ENCODE data around the gene ANAPC2. TPM values are rescaled to one million over a fixed set of nuclear protein-coding genes. Genes with fewer than 3 reads are reported as not detected.

The ANAPC2 gene
- total RNA-seq, 1 experiment from 2014 or later, result 95.4 TPM

DNA sequence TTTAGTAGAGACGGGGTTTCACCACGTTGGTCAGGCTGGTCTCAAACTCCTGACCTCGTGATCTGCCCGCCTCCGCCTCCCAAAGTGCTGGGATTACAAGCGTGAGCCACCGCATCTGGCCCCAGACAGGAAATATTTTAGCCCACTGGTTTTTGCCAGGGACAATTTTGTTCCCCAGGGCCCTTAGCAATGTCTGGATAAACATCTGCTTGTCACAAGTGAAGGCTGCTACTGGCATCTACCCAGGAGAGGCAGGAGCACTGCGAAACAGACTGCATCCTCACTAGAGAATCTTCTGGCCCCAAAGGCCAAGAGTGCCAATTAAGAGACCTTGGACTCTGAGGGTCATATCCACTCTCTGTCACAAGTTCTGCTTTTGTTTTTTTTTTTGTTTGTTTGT, 14.6 kb upstream of the ANAPC2 start:
- Histone ChIP-seq H3K9me3 (ENCODE audit: insufficient read depth, low read depth) (no peaks in the 10 kb centered on the region), H3K27ac (no peak overlapping the region), H3K4me1 (replicated peaks; ENCODE audit: insufficient read depth) (peaks cover 44% of the 10 kb centered on the region), H3K79me2 (ENCODE audit: low read depth) (peaks cover 81% of the 10 kb centered on the region), H3F3A (ENCODE audit: insufficient read depth, low read depth) (peaks cover 32% of the 10 kb centered on the region; the same call in 1 of the 2 replicates), H4K20me1 (ENCODE audit: insufficient read depth) (peaks cover 12% of the 10 kb centered on the region), H3K4me3 (no peak overlapping the region), H3K4me2 (no peak overlapping the region), H3K9me2 (ENCODE audit: insufficient read depth) (no peaks in the 10 kb centered on the region), H2AFZ (no peak overlapping the region), H3K36me3 (ENCODE audit: low read depth) (no peaks in the 10 kb centered on the region), H3K27me3 (ENCODE audit: insufficient read depth, low read depth) (no peaks in the 10 kb centered on the region)
- CTCF ChIA-PET, result no interaction called here
- no peak for TF ChIP-seq CTCF (conservative IDR thresholded peaks at IDR 0.05)
- TF ChIP-seq EZH2 (IDR thresholded peaks at IDR 0.05; ENCODE audit: low read depth), result no peak
- POLR2A ChIA-PET (ENCODE audit: unreplicated experiment), result interaction anchor here (0.7 kb wide), 2 partner anchors 34 to 51 kb away, joined by 15 to 16 read pairs; no protein-coding TSS in a partner anchor
- BruUV-seq (replicated peaks), result no TSS peak
- intact Hi-C loops (cut with micrococcal nuclease; ENCODE audit: unreplicated experiment), result no loop called here
- DNase-seq, result no peak

GRCh38 chr9:137201205-137201868, 13.0 kb upstream of the ANAPC2 start:
- Histone ChIP-seq H3K27ac (no peak overlapping the region), H2AFZ (no peak overlapping the region), H3K27me3 (ENCODE audit: insufficient read depth, low read depth) (no peaks in the 10 kb centered on the region), H3K36me3 (ENCODE audit: low read depth) (no peaks in the 10 kb centered on the region), H4K20me1 (ENCODE audit: insufficient read depth) (peaks cover 28% of the 10 kb centered on the region), H3K4me2 (peak overlapping the region; percentile 98), H3K4me3 (peak overlapping the region; percentile 81), H3K79me2 (ENCODE audit: low read depth) (peaks cover 81% of the 10 kb centered on the region), H3K9me2 (ENCODE audit: insufficient read depth) (no peaks in the 10 kb centered on the region), H3K9me3 (ENCODE audit: insufficient read depth, low read depth) (no peaks in the 10 kb centered on the region), H3K4me1 (replicated peaks; ENCODE audit: insufficient read depth) (peaks cover 55% of the 10 kb centered on the region), H3F3A (ENCODE audit: insufficient read depth, low read depth) (peaks cover 36% of the 10 kb centered on the region; the same call in 1 of the 2 replicates)
- TF ChIP-seq EZH2 (IDR thresholded peaks at IDR 0.05; ENCODE audit: low read depth) (no peak), CTCF (conservative IDR thresholded peaks at IDR 0.05) (no peak)
- no TSS peak for BruUV-seq (replicated peaks)
- DNase-seq, result no peak
- ChIA-PET POLR2A (ENCODE audit: unreplicated experiment) (interaction anchor here (0.6 to 1.0 kb wide), 10 partner anchors 12 to 471 kb away, joined by 3 to 20 read pairs (median 5); partner anchors contain the start of genes ANAPC2, CYSRT1, RNF224 and SSNA1), CTCF (interaction anchor here (0.5 to 0.9 kb wide), 6 partner anchors 13 to 82 kb away, joined by 3 to 11 read pairs (median 6); partner anchors contain the start of genes ANAPC2, RNF224 and SSNA1)
- intact Hi-C loops (cut with micrococcal nuclease; ENCODE audit: unreplicated experiment), result loop anchor here (2.0 kb wide), 1 partner anchor 15 kb away; a partner anchor contains a TSS

GRCh38 chr9:137200311-137201204, 12.2 kb upstream of the ANAPC2 start, which contains the start of gene TPRN:
Gene TPRN, minus strand, starts transcription at chr9:137200741. Its CDS starts 30 bp downstream, at chr9:137200711.
- Histone ChIP-seq H3K4me1 (replicated peaks; ENCODE audit: insufficient read depth) (peaks cover 61% of the 10 kb centered on the region), H3K36me3 (ENCODE audit: low read depth) (no peaks in the 10 kb centered on the region), H3K9me2 (ENCODE audit: insufficient read depth) (no peaks in the 10 kb centered on the region), H3K79me2 (ENCODE audit: low read depth) (peaks cover 78% of the 10 kb centered on the region), H3K27ac (no peak within 1 kb of the TSS), H3K4me2 (peak within 1 kb of the TSS; percentile 98), H3F3A (ENCODE audit: insufficient read depth, low read depth) (peaks cover 42% of the 10 kb centered on the region; the same call in 1 of the 2 replicates), H4K20me1 (ENCODE audit: insufficient read depth) (peaks cover 35% of the 10 kb centered on the region), H2AFZ (no peak within 1 kb of the TSS), H3K9me3 (ENCODE audit: insufficient read depth, low read depth) (no peaks in the 10 kb centered on the region), H3K27me3 (ENCODE audit: insufficient read depth, low read depth) (no peaks in the 10 kb centered on the region), H3K4me3 (peak within 1 kb of the TSS; percentile 81)
- BruUV-seq (replicated peaks), result no TSS peak
- ChIA-PET POLR2A (ENCODE audit: unreplicated experiment) (interaction anchor here (0.6 to 1.0 kb wide), 10 partner anchors 12 to 470 kb away, joined by 3 to 20 read pairs (median 5); partner anchors contain the start of genes ANAPC2, CYSRT1, RNF224 and SSNA1), CTCF (interaction anchor here (0.6 to 0.9 kb wide), 5 partner anchors 12 to 81 kb away, joined by 3 to 9 read pairs (median 5); partner anchors contain the start of genes ANAPC2, RNF224 and SSNA1)
- intact Hi-C loops (cut with micrococcal nuclease; ENCODE audit: unreplicated experiment), result loop anchor here (1.0 to 2.0 kb wide), 2 partner anchors 11 to 16 kb away; a partner anchor contains a TSS
- peak; percentile 97 to 100 for DNase-seq
- TF ChIP-seq CTCF (conservative IDR thresholded peaks at IDR 0.05), result no peak
- TF ChIP-seq EZH2 (IDR thresholded peaks at IDR 0.05; ENCODE audit: low read depth), result no peak

Data from PC-9 (cell line).